K562 (cell line): ENCODE measurements around the gene DKC1. TPM values are rescaled to one million over a fixed set of nuclear protein-coding genes. Genes with fewer than 3 reads are reported as not detected.

Experiments used
- ARID2 ChIP-seq: fragments of 450-650 bp; IDR thresholded peaks from 2 replicates; pipeline ENCODE4 v1.6.1; 2017; ENCODE audit warnings: antibody characterized with exemption, mild to moderate bottlenecking
- CBFA2T2 ChIP-seq: fragments of 450-650 bp; conservative IDR thresholded peaks from 2 replicates; pipeline ENCODE4 v1.6.1; 2017; ENCODE audit warnings: mild to moderate bottlenecking
- CHD4 ChIP-seq: fragments of 200-600 bp; sonication (generic); IDR thresholded peaks from 3 replicates; pipeline ENCODE4 v1.6.1; 2012; ENCODE audit warnings: low read depth, mild to moderate bottlenecking, mixed read lengths, low read length, inconsistent platforms; ENCODE audit not compliant: insufficient read depth, insufficient replicate concordance, poor library complexity, severe bottlenecking
- E4F1 ChIP-seq: fragments of 250-450 bp; sonication (Bioruptor Pico); IDR thresholded peaks from 2 replicates; pipeline ENCODE4 v1.5.0; 2021; ENCODE audit warnings: mild to moderate bottlenecking, borderline replicate concordance
- FOXA3 ChIP-seq, 2 experiments: fragments of 450-650 bp in 1 of 2; sonication (generic) in 1 of 2; formaldehyde crosslinking; IDR thresholded peaks in 1 of 2; conservative IDR thresholded peaks in 1 of 2; 2 replicates each; pipeline versions ENCODE4 v1.4.0 to v1.8.0; 2020 to 2022; ENCODE audit warnings: mild to moderate bottlenecking in 2 of 2, missing genetic modification reagents in 1 of 2
- GABPB1 ChIP-seq: sonication (generic); formaldehyde crosslinking; IDR thresholded peaks from 2 replicates; pipeline ENCODE4 v1.8.0; 2022; ENCODE audit warnings: mild to moderate bottlenecking, missing genetic modification reagents
- HSF4 ChIP-seq: fragments of 250-450 bp; sonication (Bioruptor Pico); IDR thresholded peaks from 2 replicates; pipeline ENCODE4 v2.1.2; 2022; ENCODE audit warnings: mild to moderate bottlenecking, moderate library complexity, borderline replicate concordance
- IRF1 ChIP-seq: sonication (generic); formaldehyde crosslinking; IDR thresholded peaks from 2 replicates; pipeline ENCODE4 v1.8.0; 2022; ENCODE audit warnings: missing genetic modification reagents, mild to moderate bottlenecking, borderline replicate concordance
- LEF1 ChIP-seq: fragments of 450-650 bp; IDR thresholded peaks from 2 replicates; pipeline ENCODE4 v1.6.1; 2016; ENCODE audit warnings: mild to moderate bottlenecking
- MNT ChIP-seq, 2 experiments: fragments of 450-650 bp; conservative IDR thresholded peaks; 2 replicates each; pipeline ENCODE4 v1.6.1; 2017; ENCODE audit warnings: mild to moderate bottlenecking in 2 of 2, moderate library complexity in 2 of 2
- NCOA1 ChIP-seq: fragments of 450-650 bp; IDR thresholded peaks from 2 replicates; pipeline ENCODE4 v1.6.1; 2016; ENCODE audit warnings: low read depth
- POLR2AphosphoS2 ChIP-seq: IDR thresholded peaks from 2 replicates; pipeline ENCODE4 v1.6.1; 2012; ENCODE audit warnings: low read length, improper control_type of control experiment
- POLR2AphosphoS5 ChIP-seq: IDR thresholded peaks from 2 replicates; pipeline ENCODE4 v1.6.1; 2011; ENCODE audit warnings: mild to moderate bottlenecking, low read depth, low read length, moderate library complexity; ENCODE audit not compliant: control insufficient read depth, insufficient read depth
- RBBP5 ChIP-seq: fragments of 200-600 bp; sonication (generic); IDR thresholded peaks from 2 replicates; pipeline ENCODE4 v1.6.1; 2012; ENCODE audit warnings: borderline replicate concordance, mild to moderate bottlenecking, low read length, control low read depth, inconsistent platforms; ENCODE audit not compliant: insufficient read depth, poor library complexity, severe bottlenecking
- RFX5 ChIP-seq: IDR thresholded peaks from 2 replicates; pipeline ENCODE4 v1.6.1; 2011; ENCODE audit warnings: low read depth, mild to moderate bottlenecking, improper control_type of control experiment, low read length
- RFX7 ChIP-seq: fragments of 250-450 bp; sonication (Bioruptor Pico); IDR thresholded peaks from 2 replicates; pipeline ENCODE4 v1.5.1; 2021; ENCODE audit warnings: mild to moderate bottlenecking
- SETDB1 ChIP-seq: IDR thresholded peaks from one replicate; pipeline ENCODE4 v1.6.1; 2012; ENCODE audit warnings: low read length, control low read depth, inconsistent platforms
- TBP ChIP-seq: optimal IDR thresholded peaks from 2 replicates; pipeline ENCODE3; 2011; ENCODE audit warnings: low read depth, low read length, improper control_type of control experiment
- TGIF2 ChIP-seq: sonication (generic); formaldehyde crosslinking; IDR thresholded peaks from 2 replicates; pipeline ENCODE4 v1.8.1; 2022; ENCODE audit warnings: mild to moderate bottlenecking, missing genetic modification reagents, moderate library complexity
- TRIM24 ChIP-seq, 2 experiments: fragments of 450-650 bp; IDR thresholded peaks; 2 replicates each; pipeline ENCODE4 v1.6.1; 2016
- ZBED1 ChIP-seq: IDR thresholded peaks from 2 replicates; pipeline ENCODE4 v1.6.1; 2014
- ZEB2 ChIP-seq: fragments of 450-650 bp; IDR thresholded peaks from 2 replicates; pipeline ENCODE4 v1.6.1; 2016
- ZNF280B ChIP-seq: fragments of 250-450 bp; sonication (Bioruptor Pico); IDR thresholded peaks from 2 replicates; pipeline ENCODE4 v1.5.1; 2021; ENCODE audit warnings: mild to moderate bottlenecking
- polyA plus RNA-seq, 8 experiments: library from polyadenylated mRNA; depleted of rRNA in 4 of 8; stranded (reverse) in 5 of 8; unstranded in 3 of 8; fragments of >200 nt; fragmentation: Nextera tagmentation in 2 of 8; fragmentation: Illumina TruSeq in 1 of 8; extraction: Ambion mirVana in 2 of 8; extraction: Trizol in 1 of 8; gene quantifications; 2 replicates each; pipeline versions ENCODE4 v1.2.1 to v1.2.3, GENCODE V29; 2011 to 2014; ENCODE audit warnings: inconsistent platforms in 1 of 8, missing spikeins in 1 of 8
- total RNA-seq, 7 experiments: library from RNA; depleted of rRNA in 6 of 7; stranded (reverse); fragments of >200 nt in 6 of 7; fragmentation: Illumina TruSeq in 2 of 7; extraction: Trizol in 2 of 7; gene quantifications; 2 replicates each; pipeline versions ENCODE4 v1.2.1 to v1.2.3, GENCODE V29; 2011 to 2021; ENCODE audit warnings: low replicate concordance in 1 of 7

The DKC1 gene
- total and polyA plus RNA-seq, 9 of the 15 experiments (the other 6 are each of a cell fraction or from before 2014, with no cell fraction given), result 205 to 313 (median 219) TPM

GRCh38 chrX:154751669-154752271 lies 10.9 kb upstream of the DKC1 start (continued):
- TF ChIP-seq ZEB2 (0 out of 2 replicates have a peak, but pooled peaks have one; percentile 21), ZBED1 (no peak), FOXA3 (CRISPR knock-in tag; conservative IDR thresholded peaks at IDR 0.05 in 1 of 2, IDR thresholded peaks at IDR 0.05 in 1 of 2) (no peak), TRIM24 (IDR thresholded peaks at IDR 0.05) (peak in 1 of 2 experiments; percentile 57; a peak in 2 of 4 replicates), RFX5 (no peak), HSF4 (CRISPR knock-in tag) (no peak), MNT (conservative IDR thresholded peaks at IDR 0.05) (peak in 1 of 2 experiments; percentile 72; a peak in 2 of 4 replicates), POLR2AphosphoS2 (no peak), IRF1 (CRISPR knock-in tag) (no peak), CBFA2T2 (peak; percentile 81), TGIF2 (CRISPR knock-in tag) (no peak), E4F1 (no peak), SETDB1 (no peak), ARID2 (no peak), GABPB1 (CRISPR knock-in tag) (0 out of 2 replicates have a peak, but pooled peaks have one; percentile 46), NCOA1 (0 out of 2 replicates have a peak, but pooled peaks have one; percentile 46), POLR2AphosphoS5 (0 out of 2 replicates have a peak, but pooled peaks have one; percentile 38), TBP (peak; percentile 53), RFX7 (CRISPR knock-in tag) (no peak), ZNF280B (no peak), CHD4 (no peak), LEF1 (peak; percentile 86), RBBP5 (peak; percentile 11)
